UCSD-AML1 (cell line): Measurements from ENCODE around the gene CSDE1.
"Not testable (repeated sequence)": the region's sequence is repeated elsewhere in the genome, so short reads cannot be mapped to it uniquely, and the experiment has no call there.

Source experiments
- DNase-seq: peaks from one replicate; lab custom pipeline; 2025; ENCODE audit not compliant: unreplicated experiment; lab: John Stamatoyannopoulos, UW

The CSDE1 gene

DNA sequence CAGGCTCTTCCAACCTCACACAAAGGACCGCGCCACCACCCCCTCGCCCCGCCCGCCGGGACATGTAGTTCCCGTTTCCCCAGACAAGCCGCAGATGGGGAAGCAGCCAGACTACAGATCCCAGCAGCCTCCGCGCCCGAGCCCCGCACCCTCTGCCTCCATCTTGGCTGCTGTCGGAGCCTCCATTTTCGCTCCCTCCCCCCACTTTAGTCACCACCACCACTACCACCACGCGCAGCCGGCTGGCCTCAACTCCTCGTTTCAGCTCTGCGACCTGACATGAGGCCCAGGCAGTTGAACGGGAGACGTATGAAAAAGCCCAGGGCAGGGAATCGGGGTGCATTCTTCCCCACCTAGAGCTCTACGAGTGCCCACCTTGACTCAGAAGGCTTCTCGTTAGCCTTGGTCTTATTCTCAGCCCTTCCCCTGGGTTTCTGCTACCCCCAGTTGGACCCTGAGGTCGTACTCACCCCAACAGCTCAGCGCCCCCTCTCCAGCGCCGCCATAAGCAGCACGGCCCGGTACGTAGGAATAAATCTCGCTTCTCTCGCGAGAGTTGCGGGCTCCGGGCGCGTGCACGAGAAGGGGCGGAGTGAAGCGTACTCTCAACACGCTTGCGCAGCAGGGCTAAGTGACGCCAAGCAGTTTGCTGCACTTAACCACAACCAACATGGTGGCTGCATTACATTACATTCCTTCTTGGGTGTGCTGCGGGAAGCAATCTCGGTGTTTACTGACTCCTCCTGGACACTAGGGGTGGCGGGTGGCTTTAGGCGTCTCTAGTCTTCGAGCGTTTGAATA is at the start of gene CSDE1:
CSDE1 (minus strand) TSS at position 530 of the 801 bp plus-strand sequence. CDS start 18,094 bp downstream, outside the sequence.
- peak; percentile 96 for DNase-seq

DNA sequence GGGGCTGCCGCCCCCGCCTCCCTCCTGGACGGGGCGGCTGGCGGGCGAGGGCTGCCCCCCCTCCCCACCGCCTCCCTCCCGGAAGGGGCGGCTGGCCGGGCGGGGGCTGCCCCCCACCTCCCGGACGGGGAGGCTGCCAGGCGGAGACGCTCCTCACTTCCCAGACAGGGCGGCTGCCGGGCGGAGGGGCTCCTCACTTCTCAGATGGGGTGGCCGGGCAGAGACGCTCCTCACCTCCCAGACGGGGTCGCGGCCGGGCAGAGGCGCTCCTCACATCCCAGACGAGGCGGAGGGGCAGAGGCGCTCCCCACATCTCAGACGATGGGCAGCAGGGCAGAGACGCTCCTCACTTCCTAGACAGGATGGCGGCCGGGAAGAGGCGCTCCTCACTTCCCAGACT is 46.7 kb upstream of the CSDE1 start:
- DNase-seq: not testable (repeated sequence)

DNA sequence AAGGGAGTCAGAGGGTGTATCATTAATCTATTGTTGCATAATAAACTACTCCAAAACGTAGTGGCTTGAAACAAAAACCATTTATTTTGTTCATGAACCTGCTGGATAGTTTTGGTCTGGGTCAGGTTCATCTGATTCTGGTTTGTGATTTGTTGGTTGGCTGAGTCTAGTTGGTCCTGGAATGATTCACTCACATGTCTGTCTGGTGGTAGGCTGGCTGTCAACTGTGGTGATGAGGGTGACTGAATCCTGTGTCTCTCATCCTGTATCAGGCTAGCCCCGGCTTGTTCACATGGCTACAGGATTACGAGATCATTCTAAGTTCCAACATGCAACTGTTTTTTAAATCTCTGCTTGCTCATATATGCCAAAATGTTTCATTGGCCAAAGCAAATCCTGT is 45.2 kb upstream of the CSDE1 start:
- no peak for DNase-seq

DNA sequence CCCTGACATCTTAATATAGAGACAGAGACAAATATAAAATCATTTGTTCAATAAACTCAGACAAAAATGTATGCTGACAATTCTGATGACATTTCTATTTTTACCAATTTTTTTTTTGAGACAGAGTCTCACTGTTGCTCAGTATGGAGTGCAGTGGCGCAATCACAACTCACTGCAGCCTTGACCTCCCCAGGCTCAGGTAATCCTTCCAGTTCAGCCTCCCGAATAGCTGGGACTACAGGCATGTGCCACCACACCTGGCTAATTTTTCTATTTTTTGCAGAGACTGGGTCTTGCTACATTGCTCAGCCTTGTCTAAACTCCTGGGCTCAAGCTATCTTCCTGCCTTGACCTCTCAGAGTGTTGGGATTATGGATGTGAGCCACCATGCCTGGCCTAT is 36.3 kb upstream of the CSDE1 start:
- DNase-seq: no peak

DNA sequence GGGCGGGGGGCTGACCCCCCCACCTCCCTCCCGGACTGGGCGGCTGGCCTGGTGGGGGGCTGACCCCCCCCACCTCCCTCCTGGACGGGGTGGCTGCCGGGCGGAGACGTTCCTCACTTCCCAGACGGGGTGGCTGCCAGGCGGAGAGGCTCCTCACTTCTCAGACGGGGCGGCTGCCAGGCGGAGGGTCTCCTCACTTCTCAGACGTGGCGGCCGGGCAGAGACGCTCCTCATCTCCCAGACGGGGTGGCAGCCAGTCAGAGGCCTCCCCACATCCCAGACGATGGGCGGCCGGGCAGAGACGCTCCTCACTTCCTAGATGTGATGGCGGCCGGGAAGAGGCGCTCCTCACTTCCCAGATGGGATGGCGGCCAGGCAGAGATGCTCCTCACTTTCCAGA is 32.8 kb upstream of the CSDE1 start:
- not testable (repeated sequence) for DNase-seq

DNA sequence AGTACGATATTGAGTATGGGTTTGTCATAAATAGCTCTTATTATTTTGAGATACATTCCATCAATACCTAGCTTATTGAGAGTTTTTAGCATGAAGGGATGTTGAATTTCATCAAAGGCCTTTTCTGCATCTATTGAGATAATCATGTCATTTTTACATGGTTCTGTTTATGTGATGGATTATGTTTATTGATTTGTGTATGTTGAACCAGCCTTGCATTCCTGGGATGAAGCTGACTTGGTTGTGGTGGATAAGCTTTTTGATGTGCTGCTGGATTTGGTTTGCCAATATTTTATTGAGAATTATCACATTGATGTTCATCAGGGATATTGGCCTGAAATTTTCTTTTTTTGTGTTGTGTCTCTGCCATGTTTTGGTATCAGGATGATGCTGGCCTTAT is 28.7 kb upstream of the CSDE1 start:
- not testable (repeated sequence) for DNase-seq

DNA sequence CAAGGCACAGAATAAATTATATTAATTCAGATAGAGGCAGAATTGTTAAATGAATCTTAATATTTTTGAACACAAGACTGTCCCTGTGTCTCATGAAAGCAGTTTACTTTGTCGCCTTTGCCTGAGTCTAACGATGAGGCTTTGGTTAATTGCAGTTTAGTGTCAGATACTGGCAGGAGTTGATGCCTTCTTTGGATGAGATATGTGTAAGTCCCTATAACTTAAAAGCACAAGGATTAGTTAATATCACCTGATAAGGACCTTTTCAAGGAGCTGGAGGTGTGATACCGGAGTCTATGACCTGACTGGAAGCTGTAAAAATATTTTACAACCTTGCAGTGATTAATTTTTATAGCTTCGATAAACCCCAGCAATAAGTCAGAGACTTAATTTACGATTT is 24.7 kb upstream of the CSDE1 start:
- no peak for DNase-seq

DNA sequence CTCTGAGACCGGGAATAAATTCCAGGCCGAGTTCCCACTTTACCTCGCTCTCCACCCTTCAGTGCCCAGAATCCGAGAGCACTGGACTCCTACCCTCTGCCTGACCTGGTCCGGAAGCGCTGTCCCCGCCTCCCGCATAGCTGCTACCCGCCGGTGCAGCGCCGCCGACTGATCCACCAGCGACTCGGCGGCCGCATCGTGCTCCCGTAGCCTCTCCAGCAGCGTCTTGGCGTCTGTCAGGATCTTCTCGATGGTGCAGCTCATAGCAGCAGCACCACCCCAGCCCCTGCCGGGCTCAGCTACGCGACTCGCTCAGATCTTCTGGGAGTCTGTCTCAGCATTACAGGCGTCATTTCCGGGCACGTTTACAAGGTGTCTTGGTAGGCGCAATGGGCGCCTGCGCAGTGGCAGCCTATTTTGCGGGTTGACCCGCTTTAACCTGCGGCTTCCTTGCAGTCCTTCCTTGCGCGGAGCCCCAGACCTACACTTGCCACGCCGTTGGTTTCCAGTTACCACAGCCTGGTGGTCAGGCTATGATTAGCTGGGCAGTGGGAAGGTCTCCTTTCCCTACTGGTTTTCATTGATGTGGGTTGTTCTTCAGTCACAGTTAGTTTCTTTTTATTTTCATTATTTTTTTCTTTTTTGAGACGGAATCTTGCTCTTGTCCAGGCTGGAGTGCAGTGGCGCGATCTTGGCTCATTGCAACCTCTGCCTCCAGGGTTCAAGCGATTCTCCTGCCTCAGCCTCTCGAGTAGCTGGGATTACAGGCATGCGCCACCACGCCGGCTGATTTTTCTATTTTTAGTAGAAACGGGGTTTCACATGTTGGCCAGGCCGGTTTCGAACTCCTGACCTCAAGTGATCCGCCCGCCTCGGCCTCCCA is 22.8 kb upstream of the CSDE1 start, which contains the start of gene SIKE1:
SIKE1 (minus strand) TSS at position 342 of the 883 bp plus-strand sequence; CDS start at position 264, 78 bp downstream.
- peak; percentile 90 for DNase-seq

DNA sequence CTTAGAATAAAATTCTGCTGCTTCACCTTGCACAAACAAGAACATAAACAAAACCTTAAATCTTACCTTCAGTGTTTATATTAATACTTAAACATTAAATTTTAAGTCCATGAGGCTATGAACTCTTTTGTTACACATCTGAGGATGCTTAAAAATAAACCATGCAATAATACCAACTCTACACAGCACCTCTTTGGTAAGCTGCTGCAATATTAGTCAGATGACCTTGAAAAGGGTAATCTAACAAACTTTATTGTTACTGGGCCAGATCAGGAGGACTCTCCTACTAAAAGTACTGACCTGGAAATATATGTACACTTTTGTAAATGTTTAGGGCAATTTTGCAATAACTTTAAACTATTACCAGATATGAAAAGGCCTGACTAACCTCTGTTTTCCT is 21.9 kb upstream of the CSDE1 start:
- DNase-seq: no peak

DNA sequence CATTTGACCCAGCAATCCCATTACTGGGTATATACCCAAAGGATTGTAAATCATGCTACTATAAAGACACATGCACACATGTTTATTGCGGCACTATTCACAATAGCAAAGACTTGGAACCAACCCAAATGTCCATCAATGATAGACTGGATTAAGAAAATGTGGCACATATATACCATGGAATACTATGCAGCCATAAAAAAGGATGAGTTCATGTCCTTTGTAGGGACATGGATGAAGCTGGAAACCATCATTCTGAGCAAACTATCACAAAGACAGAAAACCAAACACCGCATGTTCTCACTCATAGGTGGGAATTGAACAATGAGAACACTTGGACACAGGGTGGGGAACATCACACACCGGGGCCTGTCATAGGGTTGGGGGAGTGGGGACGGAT is 18.9 kb upstream of the CSDE1 start:
- not testable (repeated sequence) for DNase-seq

DNA sequence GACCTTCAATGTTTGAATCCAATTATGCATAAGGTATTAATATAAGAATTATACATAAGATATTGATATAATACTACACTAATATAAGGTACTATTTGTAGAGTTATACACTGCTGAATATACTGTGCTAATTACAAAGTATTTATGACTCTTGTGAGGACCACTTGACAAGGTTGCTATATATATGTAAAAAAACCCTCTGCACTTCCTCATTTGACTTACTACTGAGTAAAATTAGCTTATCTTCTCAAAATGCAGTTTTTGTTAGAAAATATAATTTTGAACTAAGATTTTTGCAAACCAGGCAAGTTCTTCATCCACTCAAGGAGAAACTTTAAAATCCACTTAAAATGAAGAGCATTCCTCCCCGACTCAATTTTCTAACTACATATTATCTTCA is 14.2 kb upstream of the CSDE1 start:
- no peak for DNase-seq

DNA sequence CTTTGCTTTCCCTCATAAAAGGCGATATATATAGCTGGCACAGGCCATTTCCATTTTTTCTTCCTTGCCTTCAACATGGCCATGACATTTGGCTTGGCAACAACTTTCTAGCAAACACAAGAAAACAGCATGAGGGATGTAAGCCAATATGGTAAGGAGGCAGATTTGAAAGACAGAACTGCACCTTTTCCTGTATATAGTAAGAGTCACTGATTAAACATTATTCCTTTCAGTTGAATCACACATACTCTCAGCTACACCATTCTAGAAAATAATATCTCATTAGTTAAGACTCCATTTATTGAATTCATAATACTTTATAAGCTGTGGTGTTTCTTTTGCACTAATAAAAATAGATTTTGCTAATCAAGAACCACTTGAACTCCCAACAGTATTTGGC is 13.2 kb upstream of the CSDE1 start:
- DNase-seq: no peak

DNA sequence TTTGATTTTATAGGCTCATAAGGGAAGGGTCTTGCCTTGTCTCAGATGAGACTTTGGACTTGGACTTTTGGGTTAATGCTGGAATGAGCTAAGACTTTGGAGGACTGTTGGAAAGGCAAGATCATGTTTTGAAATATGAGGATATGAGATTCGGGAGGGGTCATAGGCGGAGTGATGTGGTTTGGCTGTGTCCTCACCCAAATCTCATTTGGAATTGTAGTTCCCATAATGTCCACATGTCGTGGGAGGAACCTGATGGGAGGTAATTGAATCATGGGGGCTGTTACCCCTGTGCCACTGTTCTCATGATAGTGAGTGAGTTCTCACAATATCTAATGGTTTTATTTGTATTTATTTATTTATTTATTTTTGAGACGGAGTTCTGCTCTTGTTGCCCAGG is 6.9 kb upstream of the CSDE1 start:
- no peak for DNase-seq

DNA sequence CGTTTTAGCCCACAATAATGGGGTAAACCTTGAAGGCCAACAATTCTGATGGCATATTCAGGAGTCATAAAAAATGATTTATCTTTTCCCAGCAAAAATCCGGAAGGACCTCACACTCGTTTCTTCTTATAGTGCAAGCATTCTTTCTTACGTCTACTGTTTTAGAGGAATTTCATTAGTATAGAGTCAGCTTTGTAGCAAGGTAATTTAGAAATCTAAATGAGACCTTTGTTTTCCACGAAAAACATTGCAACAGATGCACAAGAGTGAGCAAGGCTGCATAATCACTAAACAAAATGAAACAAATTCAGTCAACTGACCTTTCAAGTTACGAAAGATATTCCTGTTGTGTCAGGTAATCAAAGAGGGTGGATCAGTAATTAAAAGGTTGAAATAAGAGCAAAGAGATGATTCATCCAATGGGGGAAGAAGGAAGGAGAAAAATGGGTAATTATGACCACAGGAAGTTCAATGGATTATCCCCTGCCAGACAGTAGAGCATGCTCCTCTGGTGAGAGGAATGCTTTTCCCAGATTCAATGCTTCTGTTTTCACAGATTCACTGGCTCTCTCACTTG is 560 bp upstream of the CSDE1 start:
- DNase-seq: no peak

DNA sequence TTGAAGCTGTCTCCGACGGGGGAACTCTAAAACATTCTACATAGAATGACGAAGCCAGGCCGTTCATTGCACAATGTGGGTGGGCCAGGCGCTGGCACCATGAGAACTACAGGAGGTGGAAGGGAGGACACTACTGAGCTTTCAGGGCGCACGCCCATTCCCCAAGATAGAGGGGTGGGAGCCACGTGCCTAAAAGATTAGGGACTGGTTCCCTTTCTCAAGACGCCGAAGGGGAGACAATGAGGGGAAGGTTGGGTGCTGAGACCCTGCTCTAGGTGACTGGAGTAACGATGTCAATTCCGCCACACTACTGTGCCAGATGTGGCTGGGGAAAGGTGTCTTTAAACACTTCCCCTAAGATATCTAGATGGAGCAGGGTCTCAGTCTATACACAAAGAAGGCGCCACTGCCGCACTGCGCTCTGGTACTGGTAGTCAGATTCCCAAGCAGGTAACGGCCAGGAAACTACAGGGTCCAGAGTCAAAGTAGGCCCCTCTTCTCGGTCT is 782 bp downstream of the CSDE1 start:
- peak; percentile 43 for DNase-seq

DNA sequence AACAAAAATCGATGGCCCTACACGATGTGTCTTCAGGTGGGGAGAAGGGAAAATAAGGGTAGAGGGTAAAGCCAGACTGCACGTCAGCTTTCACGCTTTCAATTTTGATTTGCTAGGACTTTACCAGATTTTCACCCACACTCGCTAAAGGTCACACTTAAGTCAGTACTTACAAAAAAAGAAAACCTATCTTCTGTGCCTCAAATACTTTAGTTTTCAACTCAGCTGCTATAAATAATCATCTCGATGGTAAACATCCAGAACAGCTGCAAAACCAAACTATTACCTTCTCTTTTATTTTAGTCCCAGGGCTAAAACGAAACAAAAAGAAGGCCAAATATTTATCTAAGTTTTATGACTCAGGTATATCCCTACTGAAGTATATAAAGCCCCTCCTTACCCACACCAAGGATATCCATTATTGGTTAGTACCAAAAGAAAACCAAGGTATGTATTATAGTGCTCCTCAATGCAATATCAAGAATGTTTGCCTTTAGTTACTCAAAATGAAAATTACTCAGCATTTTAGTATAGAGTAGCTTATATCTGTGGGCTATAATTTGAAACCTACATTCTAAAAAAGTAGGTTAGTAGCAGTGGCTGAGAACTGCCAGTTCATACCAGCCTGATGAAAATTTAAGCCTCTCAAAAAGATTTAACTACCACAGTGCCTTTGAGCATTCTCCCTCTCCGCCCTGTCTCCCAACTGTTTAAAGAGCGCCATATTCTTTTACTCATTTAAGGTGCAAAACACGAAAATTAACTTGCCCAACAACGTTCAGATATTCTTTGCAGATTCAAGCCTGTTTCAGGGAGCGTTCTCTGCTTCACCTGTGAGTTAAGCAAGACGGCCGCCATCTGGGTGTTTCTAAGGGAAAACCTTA is 1.5 kb downstream of the CSDE1 start:
- no peak for DNase-seq

DNA sequence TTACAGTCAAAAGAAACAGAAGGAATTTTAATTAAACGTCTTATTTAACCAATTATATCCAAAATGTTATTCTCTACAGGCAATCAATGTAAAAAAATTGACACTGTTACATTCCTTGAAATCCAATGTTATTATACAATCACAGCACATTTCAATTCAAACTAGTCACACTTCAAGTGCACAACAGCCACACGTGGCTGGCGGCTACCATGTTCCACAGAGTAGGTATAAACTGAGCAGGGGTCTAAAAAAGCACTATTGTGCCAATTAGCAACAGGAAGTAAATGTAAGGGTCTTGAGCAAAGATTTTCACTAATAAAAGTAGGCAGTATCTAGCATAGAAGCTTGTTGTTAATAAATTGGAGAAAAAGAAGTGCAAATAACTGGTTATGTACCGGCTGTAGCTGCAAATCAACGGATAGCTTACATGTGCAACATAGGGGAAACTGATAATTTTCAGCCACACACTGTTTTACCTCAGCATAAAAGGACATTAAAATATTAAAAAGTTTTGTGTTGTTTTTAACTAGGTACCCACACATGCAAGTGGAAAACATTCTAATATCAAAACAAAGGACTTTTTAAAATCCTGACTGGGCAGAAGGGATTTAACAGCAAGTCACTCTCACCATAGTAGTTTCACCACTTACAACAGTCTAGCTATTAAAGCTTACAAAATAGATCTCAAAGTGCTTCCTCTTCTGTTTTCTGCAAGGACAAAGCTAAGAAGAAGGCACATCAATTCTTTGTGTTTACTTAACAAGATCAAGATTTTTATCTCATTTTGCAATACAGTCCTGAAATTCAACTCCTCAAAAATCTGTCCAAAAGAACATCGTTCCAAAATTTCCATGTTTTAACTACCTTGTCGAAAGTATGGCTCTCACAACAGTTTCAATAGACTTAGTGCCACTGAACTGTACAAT is 2.5 kb downstream of the CSDE1 start:
- DNase-seq: no peak

DNA sequence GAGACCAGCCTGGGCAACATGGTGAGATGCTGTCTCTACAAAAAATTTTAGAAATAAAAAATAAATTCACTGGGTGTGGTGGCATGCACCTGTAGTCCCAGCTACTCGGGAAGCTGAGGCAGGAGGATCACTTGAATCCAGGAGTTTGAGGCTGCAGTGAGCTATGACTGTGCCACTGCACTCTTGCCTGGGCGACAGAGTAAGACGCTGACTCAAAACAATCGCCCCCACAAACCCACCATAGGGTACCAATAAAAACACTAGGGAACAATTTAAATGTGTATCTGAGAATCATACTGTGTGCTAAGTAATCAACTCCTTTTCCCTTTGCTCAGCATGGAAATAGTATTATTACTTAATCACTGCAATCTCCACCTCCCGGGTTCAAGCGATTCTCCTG is 4.1 kb downstream of the CSDE1 start:
- not testable (repeated sequence) for DNase-seq

DNA sequence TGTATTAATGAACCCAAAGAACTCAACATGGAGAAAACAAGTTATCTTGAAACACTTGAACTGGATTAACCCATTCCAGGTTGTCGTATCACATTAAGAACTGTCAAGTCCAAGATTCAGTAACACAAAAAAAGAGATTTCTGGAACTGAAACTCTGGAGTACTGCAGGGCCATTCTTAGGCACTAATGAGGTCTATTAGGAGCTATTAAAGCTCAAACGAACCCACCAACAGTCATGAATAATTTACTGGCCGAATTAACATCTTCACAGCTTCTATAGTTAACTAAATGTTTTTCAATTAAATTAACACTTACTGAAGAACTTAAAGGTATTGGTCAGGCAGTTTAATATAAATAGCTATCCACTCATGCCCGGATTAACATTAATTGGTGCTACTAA is 4.6 kb downstream of the CSDE1 start:
- DNase-seq: no peak
